ENCODE data around the gene FAM184B. TPM values are rescaled to one million over a fixed set of nuclear protein-coding genes. Genes with fewer than 3 reads are reported as not detected.
"Not testable (repeated sequence)": the region's sequence is repeated elsewhere in the genome, so short reads cannot be mapped to it uniquely, and the experiment has no call there.

Gene FAM184B
- polyA plus RNA-seq, 1 donor, result 0.04 TPM

DNA sequence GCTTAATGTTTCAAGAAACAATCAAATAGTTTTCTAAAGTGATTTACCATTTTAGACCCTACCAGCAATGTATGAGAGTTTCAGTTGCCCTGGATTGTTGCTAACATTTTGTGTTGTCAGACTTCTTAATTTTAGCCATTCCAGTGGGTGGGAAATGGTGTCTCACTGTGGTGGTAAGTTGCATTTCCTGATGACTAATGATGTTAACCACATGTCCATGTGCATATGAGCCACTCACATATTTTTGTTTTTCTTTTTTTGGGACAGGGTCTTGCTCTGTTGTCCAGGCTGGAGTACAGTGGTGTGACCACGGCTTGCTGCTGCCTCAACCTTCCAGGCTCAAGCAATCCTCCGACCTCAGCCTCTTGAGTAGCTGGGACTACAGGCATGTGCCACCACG lies 118.7 kb downstream of the FAM184B start:
- H3K27ac ChIP-seq (ENCODE audit: low read length), result no peak overlapping the region
- H3K9me3 ChIP-seq (ENCODE audit: control insufficient read depth, low read depth, low read length), result no peaks in the 10 kb centered on the region
- no peak for DNase-seq
- H3K4me3 ChIP-seq (ENCODE audit: low read length), result no peak overlapping the region
- H3K36me3 ChIP-seq (ENCODE audit: control insufficient read depth, insufficient read depth, low read length), result no peaks in the 10 kb centered on the region
- no CpG with 5 or more reads among the region's 3 CpGs for WGBS (ENCODE audit: insufficient coverage, low lambda C conversion rate)
- H3K4me1 ChIP-seq (ENCODE audit: control insufficient read depth, insufficient read depth, low read length), result no peaks in the 10 kb centered on the region
- no peaks in the 10 kb centered on the region for H3K27me3 ChIP-seq (ENCODE audit: control insufficient read depth, insufficient read depth, low read length)

DNA sequence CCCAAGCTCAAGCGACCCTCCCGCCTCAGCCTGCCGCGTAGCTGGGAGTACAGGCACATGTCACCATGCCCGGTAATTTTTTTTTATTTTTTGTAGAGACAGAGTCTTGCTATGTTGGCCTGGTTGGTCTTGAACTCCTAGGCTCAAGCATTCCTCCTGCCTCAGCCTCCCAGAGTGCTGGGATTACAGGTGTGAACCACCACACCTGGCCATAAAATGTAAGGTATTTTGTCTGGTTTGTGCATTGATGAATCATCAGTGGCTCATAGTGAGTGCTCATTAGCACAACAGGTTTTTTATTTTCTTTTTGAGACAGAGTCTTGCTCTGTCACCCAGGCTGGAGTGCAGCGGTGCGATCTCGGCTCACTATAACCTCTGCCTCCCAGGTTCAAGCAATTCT lies 122.2 kb downstream of the FAM184B start:
- not testable (repeated sequence) for H3K4me3 ChIP-seq (ENCODE audit: low read length); DNase-seq; H3K36me3 ChIP-seq (ENCODE audit: control insufficient read depth, insufficient read depth, low read length); H3K27me3 ChIP-seq (ENCODE audit: control insufficient read depth, insufficient read depth, low read length); H3K4me1 ChIP-seq (ENCODE audit: control insufficient read depth, insufficient read depth, low read length); H3K9me3 ChIP-seq (ENCODE audit: control insufficient read depth, low read depth, low read length); H3K27ac ChIP-seq (ENCODE audit: low read length)
- WGBS (ENCODE audit: insufficient coverage, low lambda C conversion rate), result no CpG with 5 or more reads among the region's 8 CpGs

DNA sequence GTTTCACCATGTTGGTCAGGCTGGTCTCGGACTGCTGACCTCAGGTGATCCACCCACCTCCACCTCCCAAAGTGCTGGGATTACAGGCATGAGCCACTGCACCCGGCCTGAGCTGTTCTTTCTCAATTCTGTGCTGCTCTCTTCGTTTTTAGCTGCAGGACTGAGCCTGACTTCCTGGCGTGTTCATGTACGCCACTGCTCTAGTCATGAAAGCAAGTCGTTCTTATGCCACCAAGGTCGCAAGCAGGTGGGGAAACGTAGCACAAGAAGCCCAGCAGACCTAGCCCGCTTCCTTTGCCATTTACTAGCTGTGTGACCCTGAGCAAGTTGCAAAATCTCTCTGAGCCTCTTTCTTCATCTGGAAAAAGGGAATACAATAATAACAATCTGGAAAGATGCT lies 123.6 kb downstream of the FAM184B start:
- Histone ChIP-seq H3K27me3 (ENCODE audit: control insufficient read depth, insufficient read depth, low read length) (peaks cover 2% of the 10 kb centered on the region), H3K4me3 (ENCODE audit: low read length) (no peak overlapping the region), H3K4me1 (ENCODE audit: control insufficient read depth, insufficient read depth, low read length) (no peaks in the 10 kb centered on the region), H3K9me3 (ENCODE audit: control insufficient read depth, low read depth, low read length) (no peaks in the 10 kb centered on the region), H3K27ac (ENCODE audit: low read length) (no peak overlapping the region), H3K36me3 (ENCODE audit: control insufficient read depth, insufficient read depth, low read length) (no peaks in the 10 kb centered on the region)
- no CpG with 5 or more reads among the region's 9 CpGs for WGBS (ENCODE audit: insufficient coverage, low lambda C conversion rate)
- DNase-seq, result no peak

DNA sequence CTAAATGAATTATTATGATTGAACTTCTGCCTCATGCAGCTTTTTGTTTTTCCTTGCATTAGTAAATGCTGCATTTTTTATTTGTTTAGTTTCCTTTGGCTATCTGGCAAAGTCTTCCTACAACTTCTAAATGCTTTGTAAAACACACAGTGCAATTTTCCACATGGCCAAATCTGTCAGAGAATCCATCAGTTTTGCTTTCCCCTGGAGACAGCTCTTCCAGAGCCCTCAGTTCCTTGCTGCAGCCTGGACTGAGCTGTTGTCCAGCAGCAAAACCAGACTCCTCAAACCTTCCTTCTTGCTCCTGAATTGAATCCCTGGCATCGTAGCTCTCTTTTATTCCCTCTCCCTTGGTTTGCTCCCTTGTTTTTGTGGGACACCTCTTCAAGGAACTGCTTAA lies 124.3 kb downstream of the FAM184B start:
- no peak overlapping the region for H3K27ac ChIP-seq (ENCODE audit: low read length)
- no peak overlapping the region for H3K4me3 ChIP-seq (ENCODE audit: low read length)
- peaks cover 2% of the 10 kb centered on the region for H3K27me3 ChIP-seq (ENCODE audit: control insufficient read depth, insufficient read depth, low read length)
- no peaks in the 10 kb centered on the region for H3K9me3 ChIP-seq (ENCODE audit: control insufficient read depth, low read depth, low read length)
- DNase-seq, result no peak
- WGBS (ENCODE audit: insufficient coverage, low lambda C conversion rate), result no CpG with 5 or more reads among the region's 1 CpG
- no peaks in the 10 kb centered on the region for H3K4me1 ChIP-seq (ENCODE audit: control insufficient read depth, insufficient read depth, low read length)
- H3K36me3 ChIP-seq (ENCODE audit: control insufficient read depth, insufficient read depth, low read length), result no peaks in the 10 kb centered on the region

DNA sequence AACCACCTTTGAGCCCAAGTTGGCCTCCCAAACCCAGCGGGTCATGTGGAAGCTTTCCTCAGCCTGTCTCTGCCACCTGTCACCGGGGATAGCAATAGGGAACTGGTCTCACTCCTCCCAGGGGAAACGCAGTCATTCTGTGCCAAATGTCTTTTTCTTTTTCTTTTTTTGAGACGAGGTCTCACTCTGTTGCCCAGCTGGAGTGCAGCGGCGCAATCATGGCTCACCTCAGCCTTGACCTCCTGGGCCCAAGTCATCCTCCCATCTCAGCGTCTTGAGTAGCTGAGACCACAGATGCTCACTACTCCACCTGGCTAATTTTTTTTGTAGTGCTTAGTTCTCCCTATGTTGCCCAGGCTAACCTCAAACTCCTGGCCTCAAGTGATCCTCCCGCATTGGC lies 126.7 kb downstream of the FAM184B start:
- no CpG with 5 or more reads among the region's 8 CpGs for WGBS (ENCODE audit: insufficient coverage, low lambda C conversion rate)
- peaks cover 2% of the 10 kb centered on the region for H3K27me3 ChIP-seq (ENCODE audit: control insufficient read depth, insufficient read depth, low read length)
- H3K9me3 ChIP-seq (ENCODE audit: control insufficient read depth, low read depth, low read length), result no peaks in the 10 kb centered on the region
- H3K4me1 ChIP-seq (ENCODE audit: control insufficient read depth, insufficient read depth, low read length), result no peaks in the 10 kb centered on the region
- no peak for DNase-seq
- no peak overlapping the region for H3K27ac ChIP-seq (ENCODE audit: low read length)
- no peak overlapping the region for H3K4me3 ChIP-seq (ENCODE audit: low read length)
- no peaks in the 10 kb centered on the region for H3K36me3 ChIP-seq (ENCODE audit: control insufficient read depth, insufficient read depth, low read length)

DNA sequence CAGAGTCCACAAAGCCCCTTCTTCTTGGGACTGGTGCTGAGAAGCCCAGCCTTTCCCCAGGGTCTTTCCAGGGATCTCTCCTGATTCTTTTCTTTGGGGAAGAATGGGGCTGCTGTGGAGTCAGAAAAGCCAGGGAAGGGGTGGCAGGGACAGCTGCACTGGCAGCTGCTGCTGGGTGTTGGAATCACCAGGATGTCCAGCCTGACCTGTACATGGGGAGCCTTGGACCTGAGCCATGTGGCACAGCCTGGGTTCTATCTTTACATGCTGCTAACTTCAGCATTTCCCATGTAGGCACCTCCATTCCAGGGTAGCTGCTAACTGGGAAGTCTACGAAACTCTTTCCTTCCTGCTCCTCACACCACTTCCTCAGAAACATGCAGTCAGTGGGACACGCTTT lies 131.0 kb downstream of the FAM184B start:
- Histone ChIP-seq H3K9me3 (ENCODE audit: control insufficient read depth, low read depth, low read length) (no peaks in the 10 kb centered on the region), H3K4me3 (ENCODE audit: low read length) (no peak overlapping the region), H3K27ac (ENCODE audit: low read length) (no peak overlapping the region), H3K27me3 (ENCODE audit: control insufficient read depth, insufficient read depth, low read length) (peaks cover 2% of the 10 kb centered on the region), H3K4me1 (ENCODE audit: control insufficient read depth, insufficient read depth, low read length) (no peaks in the 10 kb centered on the region), H3K36me3 (ENCODE audit: control insufficient read depth, insufficient read depth, low read length) (no peaks in the 10 kb centered on the region)
- whole genome bisulfite sequencing (ENCODE audit: insufficient coverage, low lambda C conversion rate), result no CpG with 5 or more reads among the region's 2 CpGs
- DNase-seq, result no peak

DNA sequence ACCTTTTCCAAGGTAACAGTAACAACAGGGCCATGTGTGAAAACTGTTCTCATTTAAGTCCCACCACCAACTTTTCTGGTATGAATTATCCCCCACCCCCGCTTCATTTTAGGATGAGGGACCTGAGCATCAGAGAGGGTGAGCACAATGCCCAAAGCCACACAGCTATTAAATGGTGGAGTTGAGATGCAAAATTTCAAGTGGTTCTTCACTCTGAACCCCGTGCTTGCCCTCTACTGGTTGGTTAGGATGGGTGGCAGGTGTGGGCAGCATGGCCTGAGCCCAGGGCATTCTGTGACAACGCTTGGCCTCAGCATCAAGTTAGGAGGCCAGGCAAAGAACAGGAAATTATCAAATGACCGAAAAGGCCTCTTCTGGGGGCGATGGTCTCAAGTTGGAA lies 133.5 kb downstream of the FAM184B start:
- WGBS (ENCODE audit: insufficient coverage, low lambda C conversion rate), result no CpG with 5 or more reads among the region's 5 CpGs
- H3K9me3 ChIP-seq (ENCODE audit: control insufficient read depth, low read depth, low read length), result peaks cover 5% of the 10 kb centered on the region
- no peaks in the 10 kb centered on the region for H3K36me3 ChIP-seq (ENCODE audit: control insufficient read depth, insufficient read depth, low read length)
- no peaks in the 10 kb centered on the region for H3K4me1 ChIP-seq (ENCODE audit: control insufficient read depth, insufficient read depth, low read length)
- H3K4me3 ChIP-seq (ENCODE audit: low read length), result no peak overlapping the region
- H3K27me3 ChIP-seq (ENCODE audit: control insufficient read depth, insufficient read depth, low read length), result peaks cover under 1% of the 10 kb centered on the region
- no peak overlapping the region for H3K27ac ChIP-seq (ENCODE audit: low read length)
- DNase-seq, result no peak

DNA sequence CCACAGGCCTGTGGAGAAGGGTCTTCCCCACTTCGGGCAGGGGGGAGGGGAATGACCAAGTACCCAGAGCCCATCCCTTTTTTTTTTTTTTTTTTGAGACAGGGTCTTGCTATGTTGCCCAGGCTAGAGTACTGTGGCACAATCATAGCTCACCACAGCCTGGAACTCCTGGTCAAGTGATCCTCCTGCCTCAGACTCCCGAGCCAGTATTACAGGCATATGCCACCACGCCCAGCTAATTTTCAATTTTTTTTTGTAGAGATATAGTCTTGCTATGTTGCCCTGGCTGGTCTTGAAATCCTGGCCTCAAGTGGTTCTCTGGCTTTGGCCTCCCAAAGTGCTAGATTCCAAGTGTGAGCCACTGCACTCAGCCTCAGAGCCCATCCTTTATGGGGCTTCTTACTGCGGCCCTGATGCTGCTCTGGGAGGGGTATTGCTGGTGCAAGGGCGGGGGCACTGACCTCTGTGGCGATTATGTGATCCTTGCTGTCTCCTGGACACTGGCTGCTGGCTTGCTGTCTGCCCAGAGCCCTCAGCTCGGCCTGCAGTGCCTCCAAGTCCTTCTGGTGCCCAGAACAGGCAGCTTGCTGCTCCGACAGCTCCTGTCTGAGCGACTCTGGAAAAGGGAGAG lies 134.1 kb downstream of the FAM184B start:
- Histone ChIP-seq H3K36me3 (ENCODE audit: control insufficient read depth, insufficient read depth, low read length) (no peaks in the 10 kb centered on the region), H3K27ac (ENCODE audit: low read length) (no peak overlapping the region), H3K27me3 (ENCODE audit: control insufficient read depth, insufficient read depth, low read length) (peaks cover 4% of the 10 kb centered on the region), H3K9me3 (ENCODE audit: control insufficient read depth, low read depth, low read length) (peaks cover 9% of the 10 kb centered on the region), H3K4me1 (ENCODE audit: control insufficient read depth, insufficient read depth, low read length) (no peaks in the 10 kb centered on the region), H3K4me3 (ENCODE audit: low read length) (no peak overlapping the region)
- no CpG with 5 or more reads among the region's 9 CpGs for WGBS (ENCODE audit: insufficient coverage, low lambda C conversion rate)
- no peak for DNase-seq

DNA sequence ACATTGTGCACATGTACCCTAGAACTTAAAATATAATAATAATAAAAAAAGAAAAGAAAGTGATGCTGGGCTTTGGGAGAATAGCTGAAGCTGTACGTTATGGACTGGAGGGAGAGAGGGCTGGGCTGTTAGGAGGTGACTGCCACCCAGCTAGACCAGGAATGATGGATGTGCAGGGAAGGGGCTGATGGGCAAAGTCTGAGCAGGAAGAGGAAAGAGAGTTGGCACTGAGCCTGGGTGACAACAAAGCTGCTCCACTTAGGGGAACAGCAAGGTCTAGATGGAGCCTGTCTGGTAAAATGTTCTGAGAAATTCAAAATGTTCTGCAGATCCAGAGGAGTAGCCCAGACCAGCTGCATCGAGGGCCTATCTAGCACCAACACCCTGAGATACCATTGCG lies 134.7 kb downstream of the FAM184B start:
- Histone ChIP-seq H3K4me1 (ENCODE audit: control insufficient read depth, insufficient read depth, low read length) (no peaks in the 10 kb centered on the region), H3K9me3 (ENCODE audit: control insufficient read depth, low read depth, low read length) (peaks cover 12% of the 10 kb centered on the region), H3K27me3 (ENCODE audit: control insufficient read depth, insufficient read depth, low read length) (peaks cover 6% of the 10 kb centered on the region), H3K27ac (ENCODE audit: low read length) (no peak overlapping the region), H3K36me3 (ENCODE audit: control insufficient read depth, insufficient read depth, low read length) (no peaks in the 10 kb centered on the region), H3K4me3 (ENCODE audit: low read length) (no peak overlapping the region)
- DNase-seq, result no peak
- WGBS (ENCODE audit: insufficient coverage, low lambda C conversion rate), result 83% methylated on average over 1 of the region's 3 CpGs

DNA sequence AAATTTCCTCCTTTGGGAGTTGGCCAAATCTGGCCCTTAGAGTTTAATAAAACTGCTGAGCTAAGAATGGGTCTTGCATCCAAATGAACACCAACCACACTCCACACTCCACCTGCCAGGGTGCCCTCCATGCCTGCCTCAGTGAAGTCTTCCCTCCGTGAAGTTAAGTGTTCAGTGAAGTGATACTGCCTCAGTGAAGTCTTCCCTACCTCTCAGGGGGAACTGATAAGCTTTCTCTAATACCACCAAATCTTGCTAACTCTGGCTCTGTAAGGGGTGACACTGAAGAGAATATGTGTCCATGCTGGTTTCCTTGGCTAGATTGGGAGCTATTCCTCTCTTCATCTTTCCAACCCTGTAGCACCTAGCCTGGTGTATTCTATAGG lies 139.0 kb downstream of the FAM184B start:
- Histone ChIP-seq H3K27me3 (ENCODE audit: control insufficient read depth, insufficient read depth, low read length) (peaks cover 7% of the 10 kb centered on the region), H3K4me3 (ENCODE audit: low read length) (no peak overlapping the region), H3K27ac (ENCODE audit: low read length) (no peak overlapping the region), H3K9me3 (ENCODE audit: control insufficient read depth, low read depth, low read length) (peaks cover 12% of the 10 kb centered on the region), H3K36me3 (ENCODE audit: control insufficient read depth, insufficient read depth, low read length) (peaks cover 2% of the 10 kb centered on the region), H3K4me1 (ENCODE audit: control insufficient read depth, insufficient read depth, low read length) (no peaks in the 10 kb centered on the region)
- WGBS (ENCODE audit: insufficient coverage, low lambda C conversion rate), result no CpG with 5 or more reads among the region's 1 CpG
- DNase-seq, result no peak

DNA sequence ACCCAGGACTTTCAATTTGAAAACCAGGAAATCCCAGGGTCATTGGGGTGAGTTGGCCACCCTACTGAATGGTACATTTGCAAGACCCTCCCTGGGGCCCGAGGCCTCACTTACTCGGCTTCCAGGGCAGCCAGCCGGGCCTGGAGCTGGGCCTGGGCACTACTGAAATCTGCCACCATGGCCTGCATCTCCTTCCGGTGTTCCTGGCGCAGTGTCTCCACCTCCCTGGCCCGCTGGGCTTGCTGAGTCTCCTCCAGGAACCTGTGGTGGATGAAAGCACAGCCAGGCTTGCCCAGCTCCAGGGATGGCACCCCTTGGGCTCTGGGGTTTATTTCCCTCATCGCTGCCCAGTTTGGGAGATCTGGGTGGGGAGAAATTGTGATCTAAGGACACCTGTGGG lies 142.3 kb downstream of the FAM184B start:
- no peak for DNase-seq
- no CpG with 5 or more reads among the region's 7 CpGs for WGBS (ENCODE audit: insufficient coverage, low lambda C conversion rate)
- peaks cover 11% of the 10 kb centered on the region for H3K36me3 ChIP-seq (ENCODE audit: control insufficient read depth, insufficient read depth, low read length)
- no peak overlapping the region for H3K4me3 ChIP-seq (ENCODE audit: low read length)
- H3K27ac ChIP-seq (ENCODE audit: low read length), result no peak overlapping the region
- peaks cover 12% of the 10 kb centered on the region for H3K9me3 ChIP-seq (ENCODE audit: control insufficient read depth, low read depth, low read length)
- no peaks in the 10 kb centered on the region for H3K4me1 ChIP-seq (ENCODE audit: control insufficient read depth, insufficient read depth, low read length)
- H3K27me3 ChIP-seq (ENCODE audit: control insufficient read depth, insufficient read depth, low read length), result peaks cover 7% of the 10 kb centered on the region
